ENCODE measurements around the gene CORO6. TPM values are rescaled to one million over a fixed set of nuclear protein-coding genes. Genes with fewer than 3 reads are reported as not detected.
A peak's percentile ranks its signal among the peaks of the same experiment; 100 is the strongest.

CORO6 gene
- total and polyA plus RNA-seq, 2 experiments from 2014 or later = 2.6 to 5.2 TPM

GRCh38 chr17:29589524-29590410 is 32.9 kb downstream of the CORO6 start, which contains the start of gene GIT1:
Gene GIT1 (minus strand): TSS chr17:29589648. CDS start chr17:29589378, 270 bp downstream.
- Histone ChIP-seq H3K79me2 (replicated peaks; ENCODE audit: insufficient read depth) (peaks cover 40% of the 10 kb centered on the region), H3K9me2 (ENCODE audit: insufficient read depth) (no peaks in the 10 kb centered on the region), H2AFZ (peak within 1 kb of the TSS; percentile 99), H3K4me1 (ENCODE audit: insufficient read depth) (peaks cover 37% of the 10 kb centered on the region), H3K27ac (ENCODE audit: low read depth) (no peak within 1 kb of the TSS), H3F3A (replicated peaks; ENCODE audit: low read depth) (peaks cover 19% of the 10 kb centered on the region), H4K20me1 (replicated peaks; ENCODE audit: insufficient read depth) (peaks cover 15% of the 10 kb centered on the region), H3K4me3 (peak within 1 kb of the TSS; percentile 82), H3K27me3 (ENCODE audit: insufficient read depth) (peaks cover 12% of the 10 kb centered on the region), H3K4me2 (peak within 1 kb of the TSS; percentile 99), H3K36me3 (ENCODE audit: insufficient read depth) (no peaks in the 10 kb centered on the region)
- H3K9me3 Mint-ChIP-seq = no peaks in the 10 kb centered on the region
- peaks cover 46% of the 10 kb centered on the region for H3K4me1 Mint-ChIP-seq
- H3K27me3 Mint-ChIP-seq (ENCODE audit: insufficient read depth, low read depth, poor library complexity) = peaks cover 28% of the 10 kb centered on the region
- H3K27ac Mint-ChIP-seq = no peak within 1 kb of the TSS
- peak; percentile 94 for DNase-seq (ENCODE audit: low spot score)
- no peak for TF ChIP-seq STAT1 (IDR thresholded peaks at IDR 0.05; ENCODE audit: unreplicated experiment)
- TF ChIP-seq POLR2AphosphoS5 (IDR thresholded peaks at IDR 0.05; ENCODE audit: low read depth) = peak; percentile 34; the same call in 1 of the 2 replicates
- peak; percentile 20 for TF ChIP-seq EZH2 (IDR thresholded peaks at IDR 0.05; ENCODE audit: low read depth, unreplicated experiment)
- peak in 1 of 2 experiments; percentile 8; a peak in 1 of 4 replicates for TF ChIP-seq CTCF (conservative IDR thresholded peaks at IDR 0.05; ENCODE audit: low read depth in 2 of 2)
- TF ChIP-seq NANOG (IDR thresholded peaks at IDR 0.05; ENCODE audit: borderline replicate concordance) = no peak
- H3K4me3 Mint-ChIP-seq = peak within 1 kb of the TSS; percentile 89
- H3K36me3 Mint-ChIP-seq (ENCODE audit: low read depth) = no peaks in the 10 kb centered on the region; the same call in 2 of the 3 replicates
- ATAC-seq = peak; percentile 8

GRCh38 chr17:29588562-29589411 is 33.9 kb downstream of the CORO6 start:
- Mint-ChIP-seq H3K9me3 (no peaks in the 10 kb centered on the region), H3K4me1 (peaks cover 50% of the 10 kb centered on the region), H3K27me3 (ENCODE audit: insufficient read depth, low read depth, poor library complexity) (peaks cover 28% of the 10 kb centered on the region), H3K27ac (no peak overlapping the region), H3K36me3 (ENCODE audit: low read depth) (peaks cover under 1% of the 10 kb centered on the region; the same call in 2 of the 3 replicates), H3K4me3 (peak overlapping the region; percentile 81)
- Histone ChIP-seq H3K79me2 (replicated peaks; ENCODE audit: insufficient read depth) (peaks cover 44% of the 10 kb centered on the region), H3K4me1 (ENCODE audit: insufficient read depth) (peaks cover 42% of the 10 kb centered on the region), H3F3A (replicated peaks; ENCODE audit: low read depth) (peaks cover 17% of the 10 kb centered on the region), H2AFZ (no peak overlapping the region), H3K4me2 (peak overlapping the region; percentile 99), H4K20me1 (replicated peaks; ENCODE audit: insufficient read depth) (peaks cover 17% of the 10 kb centered on the region), H3K36me3 (ENCODE audit: insufficient read depth) (no peaks in the 10 kb centered on the region), H3K27ac (ENCODE audit: low read depth) (no peak overlapping the region), H3K9me2 (ENCODE audit: insufficient read depth) (no peaks in the 10 kb centered on the region), H3K27me3 (ENCODE audit: insufficient read depth) (peaks cover 12% of the 10 kb centered on the region), H3K4me3 (peak overlapping the region; percentile 82)
- ATAC-seq (peak; percentile 1; the same call in 2 of the 3 replicates), DNase-seq (ENCODE audit: low spot score) (peak; percentile 63)
- TF ChIP-seq ZNF331 (CRISPR knock-in tag; IDR thresholded peaks at IDR 0.05; ENCODE audit: low read depth) = no peak
- no peak for TF ChIP-seq JUNB (IDR thresholded peaks at IDR 0.05; ENCODE audit: unreplicated experiment)
- TF ChIP-seq POLR2AphosphoS5 (IDR thresholded peaks at IDR 0.05; ENCODE audit: low read depth) = no peak
- no peak for TF ChIP-seq STAT1 (IDR thresholded peaks at IDR 0.05; ENCODE audit: unreplicated experiment)
- no peak for TF ChIP-seq ETS1 (IDR thresholded peaks at IDR 0.05)
- TF ChIP-seq NANOG (IDR thresholded peaks at IDR 0.05; ENCODE audit: borderline replicate concordance) = no peak
- TF ChIP-seq, protein P1, sequence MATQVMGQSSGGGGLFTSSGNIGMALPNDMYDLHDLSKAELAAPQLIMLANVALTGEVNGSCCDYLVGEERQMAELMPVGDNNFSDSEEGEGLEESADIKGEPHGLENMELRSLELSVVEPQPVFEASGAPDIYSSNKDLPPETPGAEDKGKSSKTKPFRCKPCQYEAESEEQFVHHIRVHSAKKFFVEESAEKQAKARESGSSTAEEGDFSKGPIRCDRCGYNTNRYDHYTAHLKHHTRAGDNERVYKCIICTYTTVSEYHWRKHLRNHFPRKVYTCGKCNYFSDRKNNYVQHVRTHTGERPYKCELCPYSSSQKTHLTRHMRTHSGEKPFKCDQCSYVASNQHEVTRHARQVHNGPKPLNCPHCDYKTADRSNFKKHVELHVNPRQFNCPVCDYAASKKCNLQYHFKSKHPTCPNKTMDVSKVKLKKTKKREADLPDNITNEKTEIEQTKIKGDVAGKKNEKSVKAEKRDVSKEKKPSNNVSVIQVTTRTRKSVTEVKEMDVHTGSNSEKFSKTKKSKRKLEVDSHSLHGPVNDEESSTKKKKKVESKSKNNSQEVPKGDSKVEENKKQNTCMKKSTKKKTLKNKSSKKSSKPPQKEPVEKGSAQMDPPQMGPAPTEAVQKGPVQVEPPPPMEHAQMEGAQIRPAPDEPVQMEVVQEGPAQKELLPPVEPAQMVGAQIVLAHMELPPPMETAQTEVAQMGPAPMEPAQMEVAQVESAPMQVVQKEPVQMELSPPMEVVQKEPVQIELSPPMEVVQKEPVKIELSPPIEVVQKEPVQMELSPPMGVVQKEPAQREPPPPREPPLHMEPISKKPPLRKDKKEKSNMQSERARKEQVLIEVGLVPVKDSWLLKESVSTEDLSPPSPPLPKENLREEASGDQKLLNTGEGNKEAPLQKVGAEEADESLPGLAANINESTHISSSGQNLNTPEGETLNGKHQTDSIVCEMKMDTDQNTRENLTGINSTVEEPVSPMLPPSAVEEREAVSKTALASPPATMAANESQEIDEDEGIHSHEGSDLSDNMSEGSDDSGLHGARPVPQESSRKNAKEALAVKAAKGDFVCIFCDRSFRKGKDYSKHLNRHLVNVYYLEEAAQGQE (IDR thresholded peaks at IDR 0.05; ENCODE audit: unreplicated experiment) = no peak
- peak; percentile 33 for TF ChIP-seq EZH2 (IDR thresholded peaks at IDR 0.05; ENCODE audit: low read depth, unreplicated experiment)
